Adrenal gland (tissue), 12 donors: ENCODE data around the gene TMEM238L. TPM values are rescaled to one million over a fixed set of nuclear protein-coding genes. Genes with fewer than 3 reads are reported as not detected.

Experiments
- DNase-seq, 7 donors: peaks; one replicate each; pipeline ENCODE4 v3.0.0-alpha.2; 2019 to 2020
- H3K27ac ChIP-seq, 5 donors: fragments of 200-600 bp; sonication (generic) in 4 of 5; 1 replicate in 3 of 5; 2 replicates in 2 of 5; pipeline versions ENCODE4 v1.5.1 to v1.8.0; 2016 to 2020; ENCODE audit warnings: mild to moderate bottlenecking in 1 of 5
- H3K27me3 ChIP-seq: fragments of 200-600 bp; 2 replicates; pipeline ENCODE4 v1.8.0; 2021
- H3K36me3 ChIP-seq, 2 donors: fragments of 200-600 bp; replicated peaks in 1 of 2; 1 replicate in 1 of 2; 2 replicates in 1 of 2; pipeline versions ENCODE4 v1.5.1 to v1.8.0; 2018 to 2022
- H3K4me1 ChIP-seq, 2 donors: fragments of 200-600 bp; replicated peaks in 1 of 2; 1 replicate in 1 of 2; 2 replicates in 1 of 2; pipeline versions ENCODE4 v1.5.1 to v1.8.0; 2018 to 2021
- H3K4me3 ChIP-seq, 4 donors: fragments of 200-600 bp; sonication (generic) in 3 of 4; one replicate each; pipeline ENCODE4 v1.5.1; 2016 to 2018
- H3K9me3 ChIP-seq, 3 donors: fragments of 200-600 bp; sonication (generic) in 1 of 3; replicated peaks in 1 of 3; 1 replicate in 2 of 3; 2 replicates in 1 of 3; pipeline versions ENCODE4 v1.5.1 to v1.8.0; 2016 to 2021
- CTCF ChIP-seq, 6 experiments: fragments of 450-650 bp in 4 of 6; fragments of 200-600 bp in 2 of 6; sonication (generic) in 1 of 6; IDR thresholded peaks; 1 replicate in 5 of 6; 2 replicates in 1 of 6; pipeline versions ENCODE4 v1.5.1 to v1.8.0; 2016 to 2021; ENCODE audit warnings: antibody characterized with exemption in 6 of 6, mild to moderate bottlenecking in 2 of 6, moderate library complexity in 1 of 6
- POLR2A ChIP-seq, 2 donors: fragments of 450-650 bp; IDR thresholded peaks; one replicate each; pipeline ENCODE4 v1.6.1; 2017; ENCODE audit warnings: antibody characterized with exemption in 2 of 2, mild to moderate bottlenecking in 2 of 2, moderate library complexity in 1 of 2
- WGBS, 4 donors: extraction: QIAGEN DNeasy Blood & Tissue Kit in 2 of 4; methylation state at CpG; one replicate each; pipeline versions ENCODE4 v1.1.5 to v1.1.7; 2013 to 2017; 5-methylcytosine and 5-hydroxymethylcytosine counted together
- intact Hi-C, 2 donors: fragments of 100-400 bp; cut with DNase I; formaldehyde crosslinking; loops; one replicate each; pipeline versions ENCODE4 v1.14.1 to v1.15.0; 2022 to 2023
- polyA plus RNA-seq, 3 donors: library from polyadenylated mRNA; stranded (reverse); fragments of 200-250 nt in 2 of 3; fragments of 350-450 nt in 1 of 3; fragmentation: Illumina TruSeq in 1 of 3; extraction: RNeasy Lipid Tissue Mini Kit (QIAGEN cat#74804) in 1 of 3; gene quantifications; one replicate each; pipeline ENCODE4 v1.2.3, GENCODE V29; 2013 to 2014
- total RNA-seq, 9 donors: library from RNA; depleted of rRNA in 4 of 9; stranded (reverse); fragments of >200 nt in 4 of 9; fragments of 120-200 nt in 1 of 9; fragmentation: NEBNext Ultra II Directional in 1 of 9; extraction: Animal tissue kit (Norgen Biotek cat#: 25700) in 1 of 9; gene quantifications; one replicate each; pipeline versions ENCODE4 v1.1.0 to v1.2.4, GENCODE V29; 2013 to 2023
- donor health status: healthy with polysubstance abuse.
- donor health status: Bipolar disorder and iron deficiency.
- donor health status: DM: yes; HTN: yes; CAD: no.
- donor health status: DM: no; HTN: no; CAD: no.
- donor health status: DM: no; HTN: no; CAD: no.
- donor health status: DM: yes; HTN: yes; CAD: no.

Gene TMEM238L
- total and polyA plus RNA-seq, 12 donors, result 0.07 to 0.14 TPM; not detected in 10

GRCh38 chr17:10754861-10755591 is 48.9 kb downstream of the TMEM238L start:
- H3K27ac ChIP-seq, result no peak overlapping the region
- TF ChIP-seq POLR2A (IDR thresholded peaks at IDR 0.05) (no peak), CTCF (IDR thresholded peaks at IDR 0.05) (no peak)
- 63 to 74% (median 68%) methylated on average over 14 of the region's 14 CpGs for WGBS, 4 donors
- intact Hi-C loops, result loop anchor here in 1 of 2 donors (5.0 kb wide), 1 partner anchor 82 kb away; the partner anchor contains the start of gene PIRT
- DNase-seq, result no peak
- H3K4me3 ChIP-seq, result no peak overlapping the region
- no peaks in the 10 kb centered on the region for H3K36me3 ChIP-seq
- no peaks in the 10 kb centered on the region for H3K27me3 ChIP-seq
- H3K4me1 ChIP-seq, result no peaks in the 10 kb centered on the region
- no peaks in the 10 kb centered on the region for H3K9me3 ChIP-seq

- DNase-seq, result peak; percentile 54 to 91 (median 85)
- no peak overlapping the region for H3K27ac ChIP-seq
- no peak overlapping the region for H3K4me3 ChIP-seq
- TF ChIP-seq CTCF (IDR thresholded peaks at IDR 0.05) (peak; percentile 42 to 73 (median 54)), POLR2A (IDR thresholded peaks at IDR 0.05) (no peak)
- H3K9me3 ChIP-seq, result no peaks in the 10 kb centered on the region
- H3K4me1 ChIP-seq, result no peaks in the 10 kb centered on the region
- 14 to 31% (median 23%) methylated on average over 2 of the region's 2 CpGs for WGBS, 4 donors
- H3K36me3 ChIP-seq, result no peaks in the 10 kb centered on the region
- intact Hi-C loops, result loop anchor here in 1 of 2 donors (5.0 kb wide), 1 partner anchor 83 kb away; the partner anchor contains the start of gene PIRT
- H3K27me3 ChIP-seq, result no peaks in the 10 kb centered on the region
Measured at GRCh38 chr17:10754109-10754508, 49.8 kb downstream of the TMEM238L start.

GRCh38 chr17:10752696-10753095 is 51.2 kb downstream of the TMEM238L start:
- no peak for TF ChIP-seq CTCF (IDR thresholded peaks at IDR 0.05)
- TF ChIP-seq POLR2A (IDR thresholded peaks at IDR 0.05), result no peak
- H3K4me1 ChIP-seq, result no peaks in the 10 kb centered on the region
- intact Hi-C loops, result loop anchor here in 1 of 2 donors (5.0 kb wide), 1 partner anchor 85 kb away; the partner anchor contains the start of gene PIRT
- no peaks in the 10 kb centered on the region for H3K36me3 ChIP-seq
- WGBS, 4 donors, result 87 to 91% (median 90%) methylated on average over 10 of the region's 10 CpGs
- DNase-seq, result no peak
- H3K9me3 ChIP-seq, result no peaks in the 10 kb centered on the region
- no peak overlapping the region for H3K27ac ChIP-seq
- no peak overlapping the region for H3K4me3 ChIP-seq
- H3K27me3 ChIP-seq, result no peaks in the 10 kb centered on the region

DNA sequence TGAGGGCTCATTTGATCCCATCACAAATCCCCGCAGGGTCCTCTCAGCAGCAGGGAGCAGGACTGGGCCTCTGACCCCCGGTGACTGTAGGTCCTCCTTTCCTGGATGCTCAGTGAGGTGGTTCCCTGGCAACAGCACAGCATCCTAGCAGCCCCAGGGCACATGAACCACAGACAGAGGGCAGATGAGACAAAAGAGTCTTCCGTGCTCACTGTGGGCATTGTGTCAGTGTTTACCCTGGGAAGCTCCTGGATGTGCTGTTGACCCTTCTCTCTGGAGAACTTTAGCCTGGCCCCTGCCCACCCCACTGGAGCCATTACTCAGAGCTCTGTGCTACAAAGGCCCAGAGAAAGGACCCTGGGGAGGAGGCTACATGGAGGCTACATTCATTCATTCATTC is 52.3 kb downstream of the TMEM238L start:
- intact Hi-C loops, result loop anchor here in 1 of 2 donors (5.0 kb wide), 1 partner anchor 86 kb away; the partner anchor contains the start of gene PIRT
- Histone ChIP-seq H3K4me3 (no peak overlapping the region), H3K27me3 (no peaks in the 10 kb centered on the region), H3K9me3 (no peaks in the 10 kb centered on the region), H3K4me1 (no peaks in the 10 kb centered on the region), H3K36me3 (no peaks in the 10 kb centered on the region), H3K27ac (no peak overlapping the region)
- TF ChIP-seq POLR2A (IDR thresholded peaks at IDR 0.05) (no peak), CTCF (IDR thresholded peaks at IDR 0.05) (no peak)
- WGBS, 4 donors, result 88 to 100% (median 95%) methylated on average over 1 to 3 of the region's 3 CpGs
- DNase-seq, result no peak
